HCT116 (cell line): Measurements from ENCODE around the gene NEK8. TPM values are rescaled to one million over a fixed set of nuclear protein-coding genes. Genes with fewer than 3 reads are reported as not detected.
A peak's percentile ranks its signal among the peaks of the same experiment; 100 is the strongest.

Experiments
- ATAC-seq: fragments of 200-7000 bp; cut with Tn5 transposase; 2 replicates; pipeline ENCODE4 v1.9.1; 2020; ENCODE audit warnings: mild to moderate bottlenecking, moderate library complexity
- BruUV-seq: library from RNA; stranded (reverse); fragments of 400-500 nt; replicated peaks from 2 replicates; lab custom pipeline; 2021; lab: Mats Ljungman, UMichigan
- CTCF ChIA-PET: fragments of 300-600 bp; sonication (Branson Sonifier 250); formaldehyde crosslinking; loops from one replicate; lab custom pipeline; 2021; ENCODE audit warnings: antibody characterized with exemption; lab: Charles Lee
- POLR2A ChIA-PET: fragments of 300-600, 350-600 bp; sonication (Branson Sonifier 250); formaldehyde crosslinking; loops from one replicate; lab custom pipeline; 2021; ENCODE audit warnings: antibody characterized with exemption; lab: Charles Lee
- RAD21 ChIA-PET, 2 experiments: fragments of 300-600 bp; sonication (Branson Sonifier 250); formaldehyde crosslinking; loops; one replicate each; lab custom pipeline; 2023; ENCODE audit warnings: low total read pairs in 2 of 2; ENCODE audit not compliant: uncharacterized antibody in 2 of 2, unreplicated experiment in 2 of 2, low non-redundant PET in 1 of 2; lab: Charles Lee
- DNase-seq: peaks from one replicate; pipeline ENCODE4 v3.0.0-alpha.2; 2010; ENCODE audit warnings: low read depth, low spot score
- H2AFZ ChIP-seq: fragments of 200-600 bp; shearing (Covaris generic), sonication (generic); 2 replicates; pipeline ENCODE4 v1.6.1; 2017; ENCODE audit warnings: low read depth, mixed run types, mixed read lengths, antibody characterized with exemption, low read length; ENCODE audit not compliant: poor library complexity, severe bottlenecking
- H3K27ac ChIP-seq: 2 replicates; pipeline ENCODE4 v1.5.1; 2012; ENCODE audit warnings: low read depth, low read length
- H3K27me3 ChIP-seq: fragments of 200-600 bp; sonication (generic); 2 replicates; pipeline ENCODE4 v1.6.1; 2016; ENCODE audit warnings: mixed run types, low read length, mixed read lengths; ENCODE audit not compliant: insufficient read depth
- H3K36me3 ChIP-seq, 2 experiments: fragments of 200-500 bp in 1 of 2; fragments of 200-600 bp in 1 of 2; sonication (Bioruptor generic) in 1 of 2; sonication (generic) in 1 of 2; 2 replicates each; pipeline versions ENCODE4 v1.5.1 to v1.6.1; 2014 to 2016; ENCODE audit warnings: low read length in 2 of 2, inconsistent platforms in 1 of 2, mixed read lengths in 1 of 2, mixed run types in 1 of 2; ENCODE audit not compliant: insufficient read depth in 2 of 2, control insufficient read depth in 1 of 2
- H3K4me1 ChIP-seq, 2 experiments: fragments of 200-600 bp in 1 of 2; sonication (generic) in 1 of 2; 2 replicates each; pipeline versions ENCODE4 v1.5.1 to v1.6.1; 2012 to 2017; ENCODE audit warnings: low read length in 2 of 2, inconsistent platforms in 1 of 2, mild to moderate bottlenecking in 1 of 2, mixed read lengths in 1 of 2, mixed run types in 1 of 2, moderate library complexity in 1 of 2; ENCODE audit not compliant: insufficient read depth in 2 of 2, control insufficient read depth in 1 of 2
- H3K4me2 ChIP-seq: fragments of 200-600 bp; sonication (generic); 2 replicates; pipeline ENCODE4 v1.6.1; 2017; ENCODE audit warnings: mixed run types, low read length, mixed read lengths
- H3K4me3 ChIP-seq, 2 experiments: fragments of 200-600 bp in 1 of 2; sonication (generic) in 1 of 2; replicated peaks in 1 of 2; 2 replicates each; pipeline ENCODE4 v1.5.1; 2011 to 2016; ENCODE audit warnings: low read length in 2 of 2, control low read depth in 1 of 2, low read depth in 1 of 2, mild to moderate bottlenecking in 1 of 2, mixed read lengths in 1 of 2, mixed run types in 1 of 2
- H3K79me2 ChIP-seq: fragments of 200-600 bp; sonication (generic); 2 replicates; pipeline ENCODE4 v1.6.1; 2017; ENCODE audit warnings: mild to moderate bottlenecking, mixed run types, low read length, moderate library complexity, mixed read lengths; ENCODE audit not compliant: insufficient read depth
- H3K9ac ChIP-seq: fragments of 200-600 bp; sonication (generic); 2 replicates; pipeline ENCODE4 v1.6.1; 2016; ENCODE audit warnings: low read length, mixed read lengths
- H3K9me2 ChIP-seq: fragments of 200-600 bp; sonication (generic), shearing (Covaris generic); 2 replicates; pipeline ENCODE4 v1.6.1; 2017; ENCODE audit warnings: mixed run types, mild to moderate bottlenecking, moderate library complexity; ENCODE audit not compliant: insufficient read depth
- H3K9me3 ChIP-seq, 2 experiments: fragments of 200-500 bp in 1 of 2; fragments of 200-600 bp in 1 of 2; sonication (Bioruptor generic) in 1 of 2; sonication (generic) in 1 of 2; 2 replicates each; pipeline ENCODE4 v1.6.1; 2014 to 2017; ENCODE audit warnings: low read length in 2 of 2, mixed read lengths in 2 of 2, inconsistent platforms in 1 of 2, low read depth in 1 of 2, mild to moderate bottlenecking in 1 of 2, mixed run types in 1 of 2, moderate library complexity in 1 of 2; ENCODE audit not compliant: control insufficient read depth in 1 of 2, insufficient read depth in 1 of 2
- H4K20me1 ChIP-seq: fragments of 200-600 bp; sonication (generic), shearing (Covaris generic); 2 replicates; pipeline ENCODE4 v1.6.1; 2017; ENCODE audit warnings: mixed run types, mild to moderate bottlenecking, moderate library complexity; ENCODE audit not compliant: insufficient read depth
- FOSL1 ChIP-seq: IDR thresholded peaks from 2 replicates; pipeline ENCODE4 v1.6.1; 2012; ENCODE audit warnings: low read depth
- POLR2A ChIP-seq: IDR thresholded peaks from 2 replicates; pipeline ENCODE4 v1.7.0; 2011; ENCODE audit warnings: borderline replicate concordance; ENCODE audit not compliant: insufficient read depth, insufficient read length; ENCODE audit errors: extremely low read depth
- RAD21 ChIP-seq: IDR thresholded peaks from 2 replicates; pipeline ENCODE4 v1.6.1; 2012; ENCODE audit warnings: low read depth, mild to moderate bottlenecking
- REST ChIP-seq: IDR thresholded peaks from 2 replicates; pipeline ENCODE4 v1.6.1; 2012; ENCODE audit warnings: low read depth
- SIN3A ChIP-seq: IDR thresholded peaks from 2 replicates; pipeline ENCODE4 v1.6.1; 2012; ENCODE audit warnings: low read depth
- TCF7L2 ChIP-seq: IDR thresholded peaks from 2 replicates; pipeline ENCODE4 v1.7.0; 2011; ENCODE audit warnings: borderline replicate concordance, inconsistent platforms; ENCODE audit not compliant: insufficient read depth, insufficient read length; ENCODE audit errors: extremely low read depth
- ZBTB33 ChIP-seq: IDR thresholded peaks from 2 replicates; pipeline ENCODE4 v1.6.1; 2011; ENCODE audit warnings: mild to moderate bottlenecking, low read length, moderate library complexity; ENCODE audit not compliant: insufficient replicate concordance; ENCODE audit errors: extremely low read depth
- ZFX ChIP-seq: fragments of 450-650 bp; IDR thresholded peaks from 2 replicates; pipeline ENCODE4 v1.6.1; 2017
- intact Hi-C: fragments of 100-400 bp; cut with micrococcal nuclease; formaldehyde crosslinking; loops from 2 replicates; pipeline ENCODE4 v1.10.0; 2022
- total RNA-seq: library from RNA; stranded (reverse); gene quantifications from one replicate; pipeline ENCODE4 v1.2.1, GENCODE V29; 2021; ENCODE audit not compliant: unreplicated experiment

Gene NEK8
- total RNA-seq, 1 experiment from 2014 or later: 7.0 TPM

GRCh38 chr17:28726226-28726626, 2.4 kb upstream of the NEK8 start, which contains the start of gene TLCD1:
TLCD1 (minus strand) TSS chr17:28726233; CDS start chr17:28726097, 136 bp downstream.
- ATAC-seq: peak; percentile 50
- intact Hi-C loops: loop anchor here (2.0 to 5.0 kb wide), 4 partner anchors 123 to 386 kb away; partner anchors contain the start of gene DHRS13
- TF ChIP-seq ZFX: no peak
- TF ChIP-seq ZBTB33: peak; percentile 69
- no peak for TF ChIP-seq REST
- TF ChIP-seq POLR2A: no peak
- TF ChIP-seq FOSL1: no peak
- TF ChIP-seq TCF7L2: no peak
- no peak for TF ChIP-seq SIN3A
- TF ChIP-seq RAD21: no peak
- peak within 1 kb of the TSS; percentile 99 for H3K4me2 ChIP-seq
- ChIA-PET POLR2A (interaction anchor here (0.7 to 5.4 kb wide), 12 partner anchors 14 to 240 kb away, joined by 3 to 149 read pairs (median 4); partner anchors contain the start of genes PHF12, PROCA1 and TRAF4), RAD21 (interaction anchor here (0.6 to 3.3 kb wide), 20 partner anchors 16 to 391 kb away, joined by 3 to 28 read pairs (median 5); partner anchors contain the start of genes PHF12 (in 2 of the 2) and DHRS13 (in 1 of the 2)), CTCF (interaction anchor here (0.6 to 5.2 kb wide), 26 partner anchors 15 to 390 kb away, joined by 3 to 207 read pairs (median 8); partner anchors contain the start of genes DHRS13, PHF12 and TRAF4)
- H3K4me1 ChIP-seq: peaks cover 42 to 82% of the 10 kb centered on the region in 2 experiments
- peaks cover 35% of the 10 kb centered on the region for H3K79me2 ChIP-seq
- H3K27me3 ChIP-seq: no peaks in the 10 kb centered on the region
- no peaks in the 10 kb centered on the region for H3K9me3 ChIP-seq
- DNase-seq: peak; percentile 53
- H2AFZ ChIP-seq: no peak within 1 kb of the TSS
- no peaks in the 10 kb centered on the region for H3K9me2 ChIP-seq
- peak within 1 kb of the TSS; percentile 59 to 71 for H3K4me3 ChIP-seq
- BruUV-seq: no TSS peak
- peaks cover 18 to 32% of the 10 kb centered on the region in 2 experiments; a peak in 3 of 4 replicates for H3K36me3 ChIP-seq
- H3K27ac ChIP-seq: peak within 1 kb of the TSS; percentile 89
- peaks cover 15% of the 10 kb centered on the region; the same call in 1 of the 2 replicates for H4K20me1 ChIP-seq
- peak within 1 kb of the TSS; percentile 90 for H3K9ac ChIP-seq
